Midbrain (tissue), 1 donor: Measurements from ENCODE around the gene IL11.

Source experiments
- DNase-seq: peaks from one replicate; lab custom pipeline; 2025; lab: John Stamatoyannopoulos, UW

Gene IL11

DNA sequence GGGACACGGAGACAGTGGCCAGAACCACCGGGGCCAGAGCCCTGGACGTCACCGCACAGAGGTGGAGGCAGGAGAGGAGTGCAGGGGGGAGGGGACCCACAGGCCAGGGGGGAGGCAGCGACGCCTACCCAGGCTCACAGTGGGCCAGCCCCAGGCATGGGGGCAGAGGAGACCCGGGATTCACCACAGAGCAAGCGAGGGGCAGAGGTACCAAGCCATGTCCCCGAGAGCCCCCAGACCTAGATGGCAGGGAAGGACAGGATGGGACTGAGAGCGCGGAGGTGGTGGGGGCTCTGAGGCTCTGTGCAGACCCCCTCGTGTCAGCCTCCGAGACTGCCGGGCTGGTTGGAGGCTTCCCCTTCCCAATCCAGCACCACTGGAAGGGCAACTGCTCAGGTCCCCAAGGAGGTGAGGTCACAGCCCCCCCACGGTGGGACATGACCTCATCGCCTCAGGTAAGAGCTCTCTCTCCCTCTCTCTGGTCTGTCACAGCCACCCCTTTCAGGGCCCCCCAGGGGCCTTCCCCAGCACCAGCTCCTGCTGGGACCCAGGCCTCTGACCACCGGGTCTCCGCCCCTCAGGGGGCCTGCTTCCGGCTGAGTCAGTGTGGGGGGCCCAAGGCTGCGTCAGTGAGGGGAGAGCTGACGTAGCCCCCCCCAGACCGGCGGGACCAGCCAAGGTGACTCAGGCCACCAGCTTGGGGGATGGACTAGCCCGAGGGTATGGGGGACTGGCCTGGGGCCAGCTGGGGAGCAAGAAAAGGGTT lies 2.2 kb upstream of the IL11 start:
- no peak for DNase-seq

GRCh38 chr19:55369653-55370304 lies 484 bp downstream of the IL11 start:
- DNase-seq: no peak

DNA sequence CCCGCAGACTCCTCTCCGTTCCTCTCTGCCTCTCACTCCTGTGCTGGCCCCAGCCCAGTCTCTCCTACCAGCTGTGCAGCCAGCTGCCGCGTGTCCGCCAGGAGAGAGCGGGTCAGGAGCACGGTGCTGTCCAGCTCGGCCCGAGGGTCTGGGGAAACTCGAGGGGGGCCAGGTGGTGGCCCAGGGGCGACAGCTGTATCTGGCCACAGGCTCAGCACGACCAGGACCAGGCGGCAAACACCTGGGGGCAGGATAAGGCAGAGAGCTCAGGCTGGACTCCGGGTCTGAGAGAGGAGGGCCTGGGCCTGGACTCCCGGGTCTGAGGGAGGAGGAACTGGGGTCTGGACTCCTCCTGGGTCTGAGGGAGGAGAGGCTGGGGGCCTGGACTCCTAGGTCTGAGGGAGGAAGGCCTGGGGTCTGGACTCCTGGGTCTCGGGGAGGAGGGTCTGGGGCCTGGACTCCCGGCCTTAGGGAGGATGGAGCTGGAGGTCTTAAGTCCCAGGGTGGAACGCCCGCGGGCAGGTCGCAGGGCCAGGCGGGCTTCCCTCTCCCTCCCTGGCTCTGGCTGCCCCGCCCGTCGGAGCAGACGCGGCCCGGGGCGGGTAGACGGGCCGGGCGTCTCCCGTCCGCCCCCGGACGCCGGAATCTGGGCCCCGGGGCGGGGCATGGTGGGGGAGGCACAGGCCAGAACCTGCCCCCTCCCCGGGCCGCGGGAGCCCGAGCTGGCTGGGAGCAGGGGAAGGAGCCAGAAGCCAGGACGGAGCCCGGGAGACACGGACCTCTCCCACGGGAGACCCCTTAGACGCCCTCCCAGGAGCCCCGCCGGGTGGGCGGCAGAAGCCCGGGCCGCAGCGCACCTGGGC lies 1.3 kb downstream of the IL11 start:
- no peak for DNase-seq

GRCh38 chr19:55368106-55368505 lies 2.2 kb downstream of the IL11 start:
- no peak for DNase-seq

- no peak for DNase-seq
Measured at GRCh38 chr19:55366790-55367189, 3.5 kb downstream of the IL11 start.

DNA sequence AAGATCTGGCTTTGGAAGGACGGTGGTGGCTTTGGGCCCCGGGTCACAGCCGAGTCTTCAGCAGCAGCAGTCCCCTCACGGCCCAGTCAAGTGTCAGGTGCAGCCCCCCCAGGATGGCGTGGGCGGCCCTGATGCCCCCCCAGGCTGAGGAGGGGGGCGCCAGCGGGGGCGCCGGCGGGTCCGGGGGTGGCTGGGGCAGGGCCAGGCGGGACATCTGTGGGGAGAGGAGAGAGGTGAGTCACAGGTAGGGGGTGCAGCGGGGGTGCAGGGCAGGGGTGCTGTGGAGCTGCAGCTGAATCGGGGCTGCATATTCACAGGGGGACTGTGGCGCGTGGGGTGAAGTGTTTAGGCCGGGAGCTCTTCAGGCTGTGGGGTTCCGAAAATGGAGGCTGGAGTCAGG lies 4.3 kb downstream of the IL11 start:
- no peak for DNase-seq

GRCh38 chr19:55365245-55365644 lies 5.0 kb downstream of the IL11 start:
- DNase-seq: no peak

DNA sequence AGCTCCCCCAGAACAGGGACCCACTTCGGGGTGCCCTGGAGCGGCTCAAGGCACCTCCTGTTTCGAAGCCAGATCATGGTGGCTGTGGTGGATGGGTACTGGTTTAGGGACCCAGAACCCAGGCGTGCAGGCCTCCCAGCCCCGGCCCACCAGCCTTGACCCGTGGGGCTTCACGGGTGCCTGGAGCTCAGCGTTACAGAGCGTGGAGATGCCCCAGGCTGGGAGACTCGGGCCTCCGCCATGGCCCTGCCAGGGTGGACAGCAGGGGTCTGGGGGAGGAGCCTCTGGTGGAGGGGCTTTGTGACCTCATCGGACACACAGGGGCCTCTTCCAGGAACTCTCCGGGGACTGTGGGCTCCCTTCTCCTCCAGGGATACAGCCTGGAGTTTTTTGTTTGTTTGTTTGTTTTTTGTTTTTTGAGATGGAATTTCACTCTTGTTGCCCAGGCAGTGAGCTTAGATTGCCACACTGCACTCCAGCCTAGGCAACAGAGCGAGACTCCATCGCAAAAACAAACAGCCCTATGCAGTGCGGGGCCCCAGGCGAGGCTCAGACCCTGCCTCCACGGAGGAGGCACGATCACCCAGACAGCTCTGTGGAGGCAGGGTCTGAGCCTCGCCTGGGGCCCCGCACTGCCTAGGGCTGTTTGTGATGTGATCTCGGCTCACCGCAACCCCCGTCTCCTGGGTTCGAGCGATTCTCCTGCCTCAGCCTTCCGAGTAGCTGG lies 7.1 kb downstream of the IL11 start, which contains the start of gene GARIN5B:
GARIN5B (minus strand) TSS at position 271 of the 727 bp plus-strand sequence; CDS start at position 77, 194 bp downstream.
- DNase-seq: no peak

- DNase-seq: no peak
Measured at GRCh38 chr19:55362174-55362989, 7.9 kb downstream of the IL11 start.

- DNase-seq: no peak
Measured at GRCh38 chr19:55360902-55361301, 9.4 kb downstream of the IL11 start.

DNA sequence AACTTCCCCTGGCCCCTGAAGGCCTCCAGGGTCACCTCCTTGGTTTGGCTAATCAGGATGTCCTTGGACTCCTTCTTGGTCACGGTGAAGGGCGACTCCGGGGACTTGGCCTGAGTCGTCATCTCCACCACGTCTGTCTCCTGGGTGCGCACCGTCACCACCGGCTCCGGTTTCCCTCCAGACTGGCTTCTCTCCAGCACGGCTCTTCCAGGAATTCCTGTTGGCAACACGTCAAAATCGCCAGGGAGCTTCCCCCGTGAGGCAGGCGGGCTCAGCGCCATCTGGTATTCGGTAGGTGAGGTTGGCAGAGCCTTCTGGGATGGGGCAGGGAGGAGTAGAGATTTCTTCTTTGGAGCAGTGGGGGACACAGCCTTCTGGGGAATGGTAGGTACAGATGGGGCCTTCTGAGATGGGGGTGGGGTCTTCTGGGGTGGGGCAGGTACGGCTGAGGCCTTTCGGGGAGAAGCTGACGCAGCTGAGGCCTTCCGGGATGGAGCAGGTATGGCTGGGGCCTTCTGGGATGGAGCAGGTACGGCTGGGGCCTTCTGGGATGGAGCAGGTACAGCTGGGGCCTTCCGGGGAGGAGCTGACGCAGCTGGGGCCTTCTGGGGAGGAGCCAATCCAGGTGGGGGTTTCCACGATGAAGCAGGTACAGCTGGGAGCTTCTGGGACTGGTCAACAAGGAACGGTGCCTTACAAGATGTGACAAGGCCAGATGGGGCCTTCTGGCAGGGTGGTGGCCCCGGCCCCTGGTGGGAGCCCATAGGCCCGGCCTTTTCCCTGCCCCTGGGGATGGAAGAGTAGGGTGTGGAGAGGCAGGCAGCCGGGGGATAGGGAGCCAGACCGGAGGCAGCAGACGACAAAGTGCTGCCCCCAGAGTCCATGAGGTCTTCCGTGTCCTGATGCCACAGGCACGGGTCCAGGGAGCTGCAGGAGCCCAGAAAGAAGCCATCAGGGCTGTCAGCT lies 11.0 kb downstream of the IL11 start:
- DNase-seq: no peak

DNA sequence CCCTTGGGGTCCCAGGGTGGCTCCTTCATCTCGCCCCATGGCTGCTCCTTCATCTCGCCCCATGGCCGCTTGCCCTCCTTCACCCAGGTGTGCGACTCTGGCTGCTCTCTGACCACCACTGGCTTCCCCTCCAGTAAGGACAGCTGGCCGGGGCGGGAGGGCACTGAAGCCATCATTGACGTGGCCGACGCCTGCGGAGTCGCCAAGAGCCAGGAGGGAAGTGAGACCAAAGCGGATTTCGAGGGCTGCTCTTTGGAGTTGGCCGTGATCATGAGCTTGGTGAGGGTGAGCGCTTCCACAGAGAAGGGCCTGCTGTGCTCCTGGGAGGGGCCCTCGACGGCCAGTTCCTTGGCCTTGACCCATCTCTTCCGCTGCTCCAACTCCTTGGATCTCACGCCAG lies 11.8 kb downstream of the IL11 start:
- no peak for DNase-seq

- no peak for DNase-seq
Measured at GRCh38 chr19:55355213-55355821, 14.9 kb downstream of the IL11 start.

- no peak for DNase-seq
Measured at GRCh38 chr19:55354698-55355212, 15.5 kb downstream of the IL11 start, which contains the start of gene COX6B2. TSS of gene COX6B2 (minus strand) at chr19:55354719. CDS start at chr19:55354521, 198 bp downstream.

DNA sequence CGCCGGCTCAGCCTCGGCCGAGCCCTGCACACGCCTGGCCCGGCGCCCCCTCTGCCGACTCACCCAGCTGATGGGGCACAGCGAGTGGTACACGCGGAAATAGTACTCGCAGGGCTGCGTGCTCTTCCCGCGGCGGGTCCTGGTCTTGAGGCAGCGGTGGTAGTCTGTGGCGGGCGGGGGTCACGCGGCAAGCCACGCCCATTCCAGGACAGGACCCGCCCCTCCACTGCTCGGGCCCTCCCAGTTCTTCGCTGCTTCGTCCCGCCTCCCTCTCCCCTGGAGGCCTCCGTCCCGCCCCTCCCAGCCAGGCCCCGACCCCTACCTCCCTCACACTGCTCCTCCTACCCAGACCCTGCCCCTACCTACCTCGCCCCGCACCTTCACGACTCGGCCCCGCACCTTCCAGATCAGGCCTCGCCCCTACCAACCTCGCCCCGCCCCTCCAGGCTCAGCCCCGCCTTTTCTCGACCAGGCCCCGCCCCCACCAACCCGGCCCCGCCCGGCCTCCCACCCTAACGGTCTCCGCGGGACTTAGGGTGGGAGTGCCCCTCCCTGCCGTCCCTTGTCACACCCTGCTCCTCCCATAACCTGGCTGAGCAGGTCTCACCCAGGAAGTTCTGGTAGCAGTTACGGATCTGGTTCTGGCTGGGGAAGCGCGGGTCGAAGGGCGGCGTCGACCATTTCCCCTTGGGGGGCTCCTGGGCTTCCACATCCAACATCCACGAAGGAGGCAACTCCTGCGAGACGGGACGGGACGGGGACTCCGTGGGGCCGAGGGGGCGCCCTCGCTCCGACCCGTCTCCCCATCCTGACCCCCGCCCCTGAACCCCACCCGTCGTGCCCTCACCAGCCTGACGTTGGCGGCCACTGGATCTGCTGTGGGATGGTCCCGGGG lies 16.2 kb downstream of the IL11 start:
- no peak for DNase-seq

DNA sequence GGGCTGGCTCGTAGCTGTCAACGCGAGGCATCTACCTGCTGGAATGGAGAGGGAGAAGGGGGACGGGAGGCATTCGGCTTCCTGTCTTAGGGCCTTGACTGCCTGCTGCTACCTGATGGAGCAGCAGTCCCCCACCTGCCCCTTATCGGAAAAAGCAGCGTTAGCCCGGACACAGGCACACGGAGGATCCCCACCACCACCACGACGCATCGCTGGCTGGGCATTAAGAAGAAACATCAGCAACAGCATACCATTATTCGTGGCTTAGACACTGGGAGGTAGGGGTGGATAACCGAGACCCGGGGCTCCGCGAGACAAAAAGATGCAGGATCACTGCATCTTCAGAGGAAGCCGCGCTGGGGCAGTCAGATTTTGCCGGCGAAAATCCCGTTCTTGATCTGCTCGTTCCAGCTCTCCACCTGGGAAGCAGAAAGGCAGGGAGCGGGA lies 16.9 kb downstream of the IL11 start:
- no peak for DNase-seq

- DNase-seq: no peak
Measured at GRCh38 chr19:55352549-55353145, 17.6 kb downstream of the IL11 start.
